ENCODE results near the gene KCNC3. TPM values are rescaled to one million over a fixed set of nuclear protein-coding genes. Genes with fewer than 3 reads are reported as not detected.

The KCNC3 gene
- 10 to 100 TPM in 1 of 2 donors, 1 to 10 TPM in 1; 1.9 to 25.8 TPM for total RNA-seq

DNA sequence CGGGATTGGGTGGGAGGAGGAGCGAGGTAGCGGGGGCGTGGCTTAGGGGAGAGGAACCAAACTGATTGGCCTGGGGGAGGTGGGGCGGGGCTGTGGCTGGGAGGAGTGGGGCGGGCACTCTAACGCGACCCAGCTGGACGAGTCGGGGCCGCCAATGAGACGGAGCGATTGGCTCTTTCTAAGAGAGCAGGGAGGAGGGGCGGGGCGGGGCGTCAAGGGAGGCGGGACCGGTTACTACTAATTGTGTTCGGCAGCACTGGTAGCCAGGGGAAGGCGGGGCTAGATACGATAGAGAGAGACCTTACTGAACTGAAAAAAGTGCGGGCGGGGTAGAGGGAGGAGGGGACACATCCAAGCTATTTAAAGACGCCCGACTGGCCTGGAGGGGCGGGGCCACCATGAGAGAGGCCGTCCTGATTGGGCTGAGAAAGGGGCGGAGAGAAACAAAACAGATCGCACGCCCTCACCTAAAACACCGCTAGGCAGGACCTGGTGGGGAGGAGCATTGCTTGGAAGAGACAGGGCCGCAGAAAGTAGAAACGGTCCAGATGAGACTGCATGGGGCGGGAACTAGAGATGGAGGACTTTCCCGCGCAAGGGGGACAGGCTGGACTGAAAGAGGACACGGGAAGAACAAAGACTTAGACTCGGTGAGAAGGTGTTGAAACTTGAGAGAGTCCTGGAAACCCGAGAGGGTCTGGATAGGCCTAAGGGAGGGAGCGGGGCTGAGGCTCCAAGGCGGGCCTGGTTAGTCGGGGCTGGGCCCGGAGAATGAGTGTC is at the start of gene KCNC3:
KCNC3 (minus strand) TSS at position 232 of the 780 bp plus-strand sequence. CDS start 295 bp downstream, outside the sequence.
- DNase-seq (ENCODE audit: low spot score), result peak; percentile 88
- peaks cover 50% of the 10 kb centered on the region in 2 donors for H3K27me3 Mint-ChIP-seq
- H3K4me3 Mint-ChIP-seq, result peak within 1 kb of the TSS; percentile 83
- ATAC-seq, result peak; percentile 81 to 84
- H3K36me3 Mint-ChIP-seq, result peaks cover 25% of the 10 kb centered on the region
- peaks cover 3% of the 10 kb centered on the region for H3K9me3 Mint-ChIP-seq
- H3K4me1 Mint-ChIP-seq (ENCODE audit: low read depth in 2 of 2), result peaks cover 53 to 56% of the 10 kb centered on the region in 2 donors
- peak within 1 kb of the TSS; percentile 20 to 48 for H3K27ac Mint-ChIP-seq

DNA sequence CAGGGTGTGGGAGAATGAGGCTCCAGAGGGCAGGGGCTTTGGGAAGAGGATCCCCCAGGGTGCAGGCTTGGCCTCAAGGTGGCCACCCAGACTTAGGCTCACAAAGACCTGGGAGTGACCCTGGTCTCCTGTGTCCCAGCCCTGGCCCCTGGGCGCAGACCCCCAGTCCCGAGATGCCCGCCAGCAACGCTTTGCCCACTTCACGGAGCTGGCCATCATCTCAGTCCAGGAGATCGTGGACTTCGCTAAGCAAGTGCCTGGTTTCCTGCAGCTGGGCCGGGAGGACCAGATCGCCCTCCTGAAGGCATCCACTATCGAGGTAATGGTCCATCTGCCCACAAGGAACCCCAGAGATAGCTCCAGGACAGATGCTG is 49.7 kb upstream of the KCNC3 start:
- Mint-ChIP-seq H3K27me3 (no peaks in the 10 kb centered on the region), H3K36me3 (peaks cover 12% of the 10 kb centered on the region), H3K4me1 (ENCODE audit: low read depth in 2 of 2) (peaks cover 29 to 33% of the 10 kb centered on the region in 2 donors), H3K9me3 (no peaks in the 10 kb centered on the region), H3K4me3 (no peak overlapping the region), H3K27ac (no peak overlapping the region)
- no peak for DNase-seq (ENCODE audit: low spot score)
- no peak for ATAC-seq

DNA sequence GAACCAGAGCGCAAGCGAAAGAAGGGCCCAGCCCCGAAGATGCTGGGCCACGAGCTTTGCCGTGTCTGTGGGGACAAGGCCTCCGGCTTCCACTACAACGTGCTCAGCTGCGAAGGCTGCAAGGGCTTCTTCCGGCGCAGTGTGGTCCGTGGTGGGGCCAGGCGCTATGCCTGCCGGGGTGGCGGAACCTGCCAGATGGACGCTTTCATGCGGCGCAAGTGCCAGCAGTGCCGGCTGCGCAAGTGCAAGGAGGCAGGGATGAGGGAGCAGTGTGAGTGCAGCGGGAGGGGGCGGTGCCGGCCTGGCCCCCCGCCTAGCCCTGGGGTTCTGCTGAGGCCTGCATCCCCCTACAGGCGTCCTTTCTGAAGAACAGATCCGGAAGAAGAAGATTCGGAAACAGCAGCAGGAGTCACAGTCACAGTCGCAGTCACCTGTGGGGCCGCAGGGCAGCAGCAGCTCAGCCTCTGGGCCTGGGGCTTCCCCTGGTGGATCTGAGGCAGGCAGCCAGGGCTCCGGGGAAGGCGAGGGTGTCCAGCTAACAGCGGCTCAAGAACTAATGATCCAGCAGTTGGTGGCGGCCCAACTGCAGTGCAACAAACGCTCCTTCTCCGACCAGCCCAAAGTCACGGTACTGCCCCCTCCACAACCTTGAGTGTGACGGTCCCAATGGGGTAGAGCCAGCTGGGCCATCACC is 49.1 kb upstream of the KCNC3 start:
- Mint-ChIP-seq H3K27me3 (no peaks in the 10 kb centered on the region), H3K36me3 (peaks cover 12% of the 10 kb centered on the region), H3K4me3 (peak overlapping the region; percentile 97), H3K4me1 (ENCODE audit: low read depth in 2 of 2) (peaks cover 23 to 28% of the 10 kb centered on the region in 2 donors), H3K27ac (no peak overlapping the region), H3K9me3 (no peaks in the 10 kb centered on the region)
- ATAC-seq (no peak), DNase-seq (ENCODE audit: low spot score) (no peak)

DNA sequence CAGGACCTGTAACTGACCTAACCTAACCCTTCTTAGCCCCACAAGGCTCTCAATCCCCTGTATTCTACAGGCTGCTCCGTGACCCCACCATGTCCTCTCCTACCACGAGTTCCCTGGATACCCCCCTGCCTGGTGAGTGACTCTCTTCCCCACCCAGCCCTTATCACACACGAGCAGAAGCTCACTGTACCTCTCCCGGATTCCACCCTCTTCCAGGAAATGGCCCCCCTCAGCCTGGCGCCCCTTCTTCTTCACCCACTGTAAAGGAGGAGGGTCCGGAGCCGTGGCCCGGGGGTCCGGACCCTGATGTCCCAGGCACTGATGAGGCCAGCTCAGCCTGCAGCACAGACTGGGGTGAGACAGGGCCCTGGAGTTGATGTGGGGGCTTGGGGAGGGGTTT is 48.3 kb upstream of the KCNC3 start:
- H3K36me3 Mint-ChIP-seq, result peaks cover 12% of the 10 kb centered on the region
- no peak for DNase-seq (ENCODE audit: low spot score)

DNA sequence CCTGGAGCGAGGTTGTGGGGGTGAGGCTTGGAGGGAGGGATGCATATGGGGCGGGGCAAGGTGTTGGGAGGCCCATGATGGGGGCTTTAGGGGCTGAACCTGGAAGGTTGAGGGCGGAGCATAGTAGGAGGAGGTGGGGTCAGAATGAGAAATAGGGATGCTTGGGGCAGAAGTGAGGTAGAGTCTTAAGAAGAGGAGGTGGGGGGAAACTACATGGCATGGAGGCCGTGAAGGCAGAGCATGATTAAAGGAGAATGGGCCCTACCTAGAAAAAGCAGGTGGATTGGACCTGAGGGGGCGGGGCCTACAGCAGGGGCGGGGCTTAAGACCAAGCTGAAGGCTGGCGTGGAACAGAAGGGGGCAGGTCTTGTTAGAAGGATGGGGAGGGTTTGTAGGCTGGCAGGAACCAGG is 47.9 kb upstream of the KCNC3 start:
- peak overlapping the region; percentile 97 for H3K4me3 Mint-ChIP-seq
- peaks cover 20 to 24% of the 10 kb centered on the region in 2 donors for H3K4me1 Mint-ChIP-seq (ENCODE audit: low read depth in 2 of 2)

More for the DNA sequence above, 48.3 kb upstream of the KCNC3 start:
- Mint-ChIP-seq H3K27me3 (no peaks in the 10 kb centered on the region), H3K9me3 (no peaks in the 10 kb centered on the region), H3K4me1 (ENCODE audit: low read depth in 2 of 2) (peaks cover 20 to 24% of the 10 kb centered on the region in 2 donors), H3K4me3 (peak overlapping the region; percentile 97), H3K27ac (peak overlapping the region; percentile 92 to 97)
- ATAC-seq, result no peak

DNA sequence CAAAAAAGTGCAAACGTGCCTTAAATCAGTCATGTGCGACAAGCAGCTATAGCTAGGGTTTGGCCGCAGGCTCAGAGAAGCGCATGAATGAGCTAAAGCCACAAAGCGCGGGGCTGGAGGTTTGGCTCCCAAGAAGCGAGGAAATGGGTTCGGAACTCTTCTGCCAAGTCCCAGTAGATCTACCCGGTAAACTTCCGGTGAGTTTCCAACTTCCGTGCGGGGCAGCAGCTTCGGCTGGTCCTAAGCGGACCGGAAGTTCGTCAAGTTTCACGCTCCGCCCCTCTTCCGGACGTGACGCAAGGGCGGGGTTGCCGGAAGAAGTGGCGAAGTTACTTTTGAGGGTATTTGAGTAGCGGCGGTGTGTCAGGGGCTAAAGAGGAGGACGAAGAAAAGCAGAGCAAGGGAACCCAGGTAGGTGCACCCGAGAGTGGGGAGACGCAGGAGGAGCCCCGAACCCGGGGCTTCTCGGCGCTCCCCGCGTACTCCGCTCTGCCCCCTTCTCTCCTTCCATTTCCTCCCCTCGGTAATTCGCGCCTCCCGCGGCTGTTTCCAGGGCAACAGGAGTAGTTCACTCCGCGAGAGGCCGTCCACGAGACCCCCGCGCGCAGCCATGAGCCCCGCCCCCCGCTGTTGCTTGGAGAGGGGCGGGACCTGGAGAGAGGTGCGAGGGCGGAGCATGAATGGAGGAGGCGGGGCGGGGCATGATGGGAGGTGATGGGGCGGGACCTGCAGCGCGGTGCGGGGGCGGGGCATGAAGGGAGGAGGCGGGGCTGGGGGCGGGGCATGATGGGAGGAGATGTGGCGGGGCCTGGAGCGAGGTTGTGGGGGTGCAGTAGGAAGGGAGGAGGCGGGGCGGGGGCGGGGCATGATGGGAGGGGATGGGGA is 47.2 kb upstream of the KCNC3 start, which contains the start of gene NR1H2:
NR1H2 (plus strand) TSS at position 292 of the 885 bp plus-strand sequence. CDS start 1,149 bp downstream, outside the sequence.
- DNase-seq (ENCODE audit: low spot score) (peak; percentile 95), ATAC-seq (peak; percentile 95 to 96)
- peaks cover 20 to 24% of the 10 kb centered on the region in 2 donors for H3K4me1 Mint-ChIP-seq (ENCODE audit: low read depth in 2 of 2)
- no peaks in the 10 kb centered on the region for H3K9me3 Mint-ChIP-seq
- peak within 1 kb of the TSS; percentile 97 for H3K4me3 Mint-ChIP-seq
- no peaks in the 10 kb centered on the region for H3K27me3 Mint-ChIP-seq
- peak within 1 kb of the TSS; percentile 92 to 97 for H3K27ac Mint-ChIP-seq
- peaks cover 12% of the 10 kb centered on the region for H3K36me3 Mint-ChIP-seq

More for the DNA sequence above, 47.9 kb upstream of the KCNC3 start:
- ATAC-seq (no peak), DNase-seq (ENCODE audit: low spot score) (no peak)
- Mint-ChIP-seq H3K27ac (peak overlapping the region; percentile 92 to 97), H3K36me3 (peaks cover 12% of the 10 kb centered on the region), H3K9me3 (no peaks in the 10 kb centered on the region), H3K27me3 (no peaks in the 10 kb centered on the region)

DNA sequence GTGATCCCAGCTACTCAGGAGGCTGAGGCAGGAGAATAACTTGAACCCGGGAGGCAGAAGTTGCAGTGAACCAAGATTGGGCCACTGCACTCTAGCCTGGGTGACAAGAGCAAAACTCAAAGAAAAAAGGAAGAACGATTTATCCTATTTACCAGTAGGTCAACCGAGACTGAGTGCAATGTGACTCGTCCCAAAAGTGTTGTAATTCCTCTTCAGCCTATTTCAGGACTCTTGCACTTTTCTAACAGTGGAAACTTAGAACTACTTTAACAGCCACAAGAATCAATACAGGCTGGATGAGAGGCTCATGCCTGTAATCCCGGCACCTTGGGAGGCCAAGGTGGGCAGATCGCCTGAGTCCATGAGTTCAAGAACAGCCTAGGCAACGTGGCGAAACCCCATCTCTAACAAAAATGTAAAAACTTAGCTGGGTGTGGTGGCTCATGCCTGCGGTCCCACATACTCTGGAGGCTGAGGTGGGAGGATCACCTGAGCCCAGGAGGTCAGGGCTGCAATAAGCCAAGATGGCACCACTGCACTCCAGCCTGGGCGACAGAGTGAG is 42.8 kb upstream of the KCNC3 start:
- Mint-ChIP-seq H3K4me1 (ENCODE audit: low read depth in 2 of 2) (peaks cover 19 to 32% of the 10 kb centered on the region in 2 donors), H3K27ac (no peak overlapping the region), H3K27me3 (no peaks in the 10 kb centered on the region), H3K9me3 (no peaks in the 10 kb centered on the region), H3K36me3 (no peaks in the 10 kb centered on the region), H3K4me3 (no peak overlapping the region)
- ATAC-seq (no peak), DNase-seq (ENCODE audit: low spot score) (no peak)

DNA sequence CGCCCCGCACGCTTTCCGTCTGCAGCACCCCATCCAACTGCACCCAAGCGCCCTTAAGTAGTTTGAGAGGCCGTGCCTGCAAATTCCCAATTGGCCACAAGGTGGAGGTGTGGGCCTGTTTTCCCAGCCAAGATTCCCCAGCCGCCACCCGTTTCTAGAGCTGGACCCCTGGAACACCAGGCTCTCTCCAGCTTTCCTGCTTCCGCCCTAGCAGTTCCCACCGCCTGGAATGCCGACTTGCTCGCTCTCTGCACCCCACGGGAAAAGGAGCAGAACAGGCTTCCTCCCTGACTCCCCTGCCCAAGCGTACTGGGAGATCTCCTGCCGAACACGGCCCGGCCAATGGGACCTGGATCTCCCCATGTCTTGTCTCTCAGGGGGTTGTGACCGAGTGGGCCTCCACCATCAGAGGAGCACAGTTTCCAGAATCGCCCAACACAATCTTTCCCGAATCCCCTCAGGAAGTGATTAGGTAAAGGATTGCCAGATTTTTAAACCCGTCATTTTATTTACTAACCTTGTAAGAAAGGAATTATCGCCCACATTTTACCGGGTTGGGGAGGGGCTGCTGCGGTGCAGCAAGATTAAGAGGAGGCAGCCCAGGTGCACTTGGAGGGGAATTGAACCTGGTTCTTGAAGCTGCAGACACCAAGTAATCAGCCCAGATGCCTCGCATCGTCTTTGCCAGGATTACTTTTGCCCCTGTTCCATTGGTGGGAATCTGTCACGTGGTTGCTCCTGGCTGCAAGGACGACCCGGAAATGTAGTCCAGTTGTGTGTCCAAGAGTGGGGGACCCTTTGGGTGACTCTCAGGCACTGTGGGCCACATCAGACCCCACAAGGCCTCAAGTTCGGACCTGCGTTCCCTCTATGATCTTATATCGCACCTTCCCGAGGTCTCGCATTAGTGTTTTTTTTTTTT is 39.7 kb upstream of the KCNC3 start:
- H3K27me3 Mint-ChIP-seq, result no peaks in the 10 kb centered on the region
- H3K36me3 Mint-ChIP-seq, result no peaks in the 10 kb centered on the region
- H3K4me3 Mint-ChIP-seq, result peak overlapping the region; percentile 93
- peak; percentile 79 for DNase-seq (ENCODE audit: low spot score)
- peaks cover 26 to 32% of the 10 kb centered on the region in 2 donors for H3K4me1 Mint-ChIP-seq (ENCODE audit: low read depth in 2 of 2)
- peak; percentile 74 to 78 for ATAC-seq
- H3K9me3 Mint-ChIP-seq, result no peaks in the 10 kb centered on the region
- H3K27ac Mint-ChIP-seq, result peak overlapping the region; percentile 82 to 89

DNA sequence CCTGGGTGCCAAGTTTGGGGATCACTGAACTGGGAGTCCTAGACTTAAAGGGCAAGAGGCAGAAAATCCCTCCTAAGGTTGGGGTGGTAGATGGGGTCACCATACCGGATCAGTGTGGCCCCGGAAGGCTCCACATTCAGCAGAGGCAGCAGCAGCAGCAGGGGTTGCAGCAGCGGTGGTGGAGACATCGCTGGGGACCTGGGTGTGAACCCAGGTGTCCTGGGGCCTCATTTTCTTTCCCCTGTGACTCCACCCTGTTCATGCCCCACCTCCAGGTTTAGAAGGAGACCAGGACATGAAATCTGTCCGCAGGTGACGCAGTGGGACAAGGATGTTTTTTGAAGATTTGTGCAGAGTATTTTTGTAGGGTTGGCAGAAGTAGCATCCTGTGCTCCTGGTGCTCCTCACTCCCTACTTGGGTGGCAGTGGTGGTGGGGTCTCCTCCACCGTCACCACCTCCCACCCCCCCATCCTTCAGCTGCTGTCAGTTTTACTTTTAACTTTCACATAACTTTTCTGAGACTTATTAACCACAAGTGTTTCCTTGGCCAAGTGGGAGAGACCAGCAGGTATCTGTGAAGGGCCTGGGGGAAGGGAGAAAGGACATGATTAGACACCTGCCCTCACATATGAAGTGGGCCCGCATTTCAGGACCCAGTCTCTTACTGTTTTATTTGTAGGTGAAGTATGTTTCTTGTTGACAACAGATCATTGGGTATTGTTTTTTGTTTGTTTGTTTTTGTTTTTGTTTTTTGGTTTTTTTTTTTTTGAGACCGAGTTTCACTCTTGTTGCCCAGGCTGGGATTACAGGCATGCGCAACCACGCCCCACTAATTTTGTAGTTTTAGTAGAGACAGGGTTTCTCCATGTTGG is 36.5 kb upstream of the KCNC3 start, which contains the start of gene NAPSA:
NAPSA (minus strand) TSS at position 206 of the 873 bp plus-strand sequence; CDS start at position 188, 18 bp downstream.
- H3K27me3 Mint-ChIP-seq, result no peaks in the 10 kb centered on the region
- DNase-seq (ENCODE audit: low spot score), result no peak
- H3K4me1 Mint-ChIP-seq (ENCODE audit: low read depth in 2 of 2), result peaks cover 48 to 61% of the 10 kb centered on the region in 2 donors
- H3K27ac Mint-ChIP-seq, result peak within 1 kb of the TSS; percentile 80 to 90
- H3K9me3 Mint-ChIP-seq, result no peaks in the 10 kb centered on the region
- ATAC-seq, result no peak
- peak within 1 kb of the TSS; percentile 79 for H3K4me3 Mint-ChIP-seq
- H3K36me3 Mint-ChIP-seq, result no peaks in the 10 kb centered on the region

DNA sequence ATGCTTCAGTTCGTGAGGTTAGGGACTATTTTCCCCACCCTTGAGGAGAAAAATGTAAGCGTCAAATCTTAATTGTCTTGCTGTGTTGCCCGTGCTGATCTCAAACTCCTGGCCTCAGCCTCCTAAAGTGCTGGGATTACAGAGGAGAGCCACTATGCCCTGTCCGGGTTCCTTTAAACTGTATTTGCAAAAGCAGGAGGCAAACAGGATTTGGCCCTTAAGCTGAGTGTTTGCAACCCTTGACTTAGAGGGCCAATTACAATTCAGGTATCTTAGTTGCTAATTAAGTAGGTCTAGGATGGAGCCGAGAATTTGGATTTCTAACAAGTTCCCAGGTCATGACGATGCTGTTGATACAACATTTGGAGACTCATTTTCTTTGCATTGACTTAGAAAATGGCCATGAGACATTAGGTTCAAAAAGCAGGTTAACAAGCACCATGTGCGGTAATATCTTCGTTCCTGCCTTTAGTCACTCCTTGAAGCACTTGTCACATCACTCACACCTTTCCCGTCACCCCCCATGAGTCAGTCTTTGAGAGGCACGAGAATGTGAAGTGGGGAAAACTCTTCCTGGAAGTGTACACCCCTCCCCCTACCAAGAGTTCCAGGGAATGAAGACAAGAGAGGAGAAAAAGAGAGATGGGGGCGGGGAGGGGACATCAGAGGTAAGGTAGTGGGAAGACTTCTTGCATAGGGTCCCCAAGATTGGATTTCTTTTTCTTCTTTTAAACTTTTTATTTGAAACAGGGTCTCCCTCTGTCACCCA is 33.7 kb upstream of the KCNC3 start:
- H3K9me3 Mint-ChIP-seq, result no peaks in the 10 kb centered on the region
- peak in 1 of 2 donors; percentile 64 for ATAC-seq
- peak overlapping the region; percentile 85 for H3K4me3 Mint-ChIP-seq
- peak overlapping the region; percentile 80 to 90 for H3K27ac Mint-ChIP-seq
- no peak for DNase-seq (ENCODE audit: low spot score)
- H3K4me1 Mint-ChIP-seq (ENCODE audit: low read depth in 2 of 2), result peaks cover 61 to 73% of the 10 kb centered on the region in 2 donors
- H3K27me3 Mint-ChIP-seq, result no peaks in the 10 kb centered on the region
- peaks cover 9% of the 10 kb centered on the region for H3K36me3 Mint-ChIP-seq

DNA sequence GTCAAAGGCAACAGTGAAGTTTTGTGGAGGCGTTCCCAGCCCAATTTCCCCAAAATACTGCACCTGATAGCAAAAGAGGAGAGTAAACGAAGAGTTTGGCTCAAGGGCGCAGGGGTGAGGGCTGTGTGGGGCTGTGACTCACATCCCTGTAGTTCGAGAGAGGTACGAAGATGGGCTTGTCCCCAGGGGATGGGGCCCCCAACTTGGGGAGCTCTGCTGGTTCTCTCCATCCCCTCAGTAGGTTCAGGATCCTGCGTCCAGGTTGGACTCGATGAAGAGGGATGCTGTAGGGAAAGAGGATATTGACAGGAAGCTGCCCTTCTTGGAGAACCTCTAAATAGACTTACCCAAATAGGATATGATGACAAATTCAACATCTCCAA is 32.8 kb upstream of the KCNC3 start:
- Mint-ChIP-seq H3K9me3 (no peaks in the 10 kb centered on the region), H3K4me1 (ENCODE audit: low read depth in 2 of 2) (peaks cover 63 to 72% of the 10 kb centered on the region in 2 donors), H3K4me3 (peak overlapping the region; percentile 85), H3K36me3 (peaks cover 9% of the 10 kb centered on the region), H3K27me3 (no peaks in the 10 kb centered on the region), H3K27ac (peak overlapping the region; percentile 80 to 90)
- DNase-seq (ENCODE audit: low spot score) (no peak), ATAC-seq (no peak)

All from natural killer cell treated with Interleukin-12 subunit alpha and Interleukin-12 subunit beta and Interleukin-15 and Interleukin-18, amount 100 ng/mL, for 72 hours (primary cell).